Left renal cortex interstitium (tissue), 4 donors: ENCODE results near the gene BORCS8. TPM values are rescaled to one million over a fixed set of nuclear protein-coding genes. Genes with fewer than 3 reads are reported as not detected.
"Not testable (repeated sequence)": the region's sequence is repeated elsewhere in the genome, so short reads cannot be mapped to it uniquely, and the experiment has no call there.

Source experiments
- DNase-seq, 4 donors: peaks; one replicate each; pipeline ENCODE4 v3.0.0-alpha.2; 2013; ENCODE audit warnings: low read depth in 4 of 4, low spot score in 2 of 4, missing footprints in 1 of 4
- polyA plus RNA-seq, 4 donors: library from polyadenylated mRNA; unstranded; fragments of 120-200 nt; gene quantifications; one replicate each; pipeline ENCODE4 v1.2.1, GENCODE V29; 2013; ENCODE audit not compliant: insufficient read length in 4 of 4

The BORCS8 gene
- polyA plus RNA-seq, 4 donors = 13.5 to 24.3 (median 21.1) TPM

GRCh38 chr19:19154768-19155494 is 37.0 kb downstream of the BORCS8 start:
- DNase-seq = no peak

GRCh38 chr19:19152668-19153384 is 39.1 kb downstream of the BORCS8 start:
- no peak for DNase-seq

GRCh38 chr19:19151418-19151817 is 40.5 kb downstream of the BORCS8 start:
- no peak for DNase-seq

- no peak for DNase-seq
Observed at GRCh38 chr19:19149435-19149834, 42.5 kb downstream of the BORCS8 start.

- DNase-seq = not testable (repeated sequence)
Observed at GRCh38 chr19:19148504-19148903, 43.4 kb downstream of the BORCS8 start.

- no peak for DNase-seq
Observed at GRCh38 chr19:19147344-19147743, 44.6 kb downstream of the BORCS8 start.

GRCh38 chr19:19146865-19147264 is 45.1 kb downstream of the BORCS8 start:
- no peak for DNase-seq

- peak in 1 of 4 donors; percentile 49 for DNase-seq
Observed at GRCh38 chr19:19145684-19146608, 46.0 kb downstream of the BORCS8 start.

- no peak for DNase-seq
Observed at GRCh38 chr19:19145281-19145680, 46.7 kb downstream of the BORCS8 start.

GRCh38 chr19:19142347-19142746 is 49.6 kb downstream of the BORCS8 start:
- no peak for DNase-seq

GRCh38 chr19:19140476-19140875 is 51.5 kb downstream of the BORCS8 start:
- DNase-seq = no peak

GRCh38 chr19:19139876-19140229 is 52.1 kb downstream of the BORCS8 start:
- DNase-seq = no peak

- DNase-seq = peak; percentile 92 to 98 (median 94)
Observed at GRCh38 chr19:19138109-19138981, 53.6 kb downstream of the BORCS8 start, which contains the start of gene TMEM161A. TSS of gene TMEM161A (minus strand) at chr19:19138478. CDS start at chr19:19138428, 50 bp downstream.

- no peak for DNase-seq
Observed at GRCh38 chr19:19137556-19138108, 54.3 kb downstream of the BORCS8 start.

GRCh38 chr19:19135713-19136112 is 56.2 kb downstream of the BORCS8 start:
- not testable (repeated sequence) for DNase-seq

GRCh38 chr19:19134687-19135158 is 57.2 kb downstream of the BORCS8 start:
- DNase-seq = peak in 1 of 4 donors; percentile 49

GRCh38 chr19:19133985-19134384 is 58.0 kb downstream of the BORCS8 start:
- DNase-seq = no peak

GRCh38 chr19:19132912-19133311 is 59.0 kb downstream of the BORCS8 start:
- DNase-seq = no peak

GRCh38 chr19:19131989-19132388 is 60.0 kb downstream of the BORCS8 start:
- DNase-seq = no peak
